ENCODE results near the gene SLC38A10. TPM values are rescaled to one million over a fixed set of nuclear protein-coding genes. Genes with fewer than 3 reads are reported as not detected.

Gene SLC38A10
- polyA plus RNA-seq, 1 of the 3 experiments (the other 2 are of a cell fraction), result 82.2 TPM

- Histone ChIP-seq H3K27ac (ENCODE audit: low read depth in 2 of 2, low read length in 1 of 2) (no peak overlapping the region), H3K9me3 (no peaks in the 10 kb centered on the region), H3K36me3 (replicated peaks in 1 of 2; ENCODE audit: control insufficient read depth in 1 of 2, insufficient read depth in 2 of 2, low read length in 1 of 2) (peaks cover 0 to 28% of the 10 kb centered on the region in 2 experiments), H3F3A (replicated peaks; ENCODE audit: insufficient read depth) (no peaks in the 10 kb centered on the region), H4K20me1 (ENCODE audit: insufficient read depth) (peaks cover 1% of the 10 kb centered on the region), H3K27me3 (ENCODE audit: insufficient read depth) (no peaks in the 10 kb centered on the region), H3K9ac (no peak overlapping the region), H2AFZ (ENCODE audit: low read depth) (no peak overlapping the region), H3K79me2 (ENCODE audit: insufficient read depth) (peaks cover 52% of the 10 kb centered on the region), H3K4me1 (ENCODE audit: control insufficient read depth in 1 of 2, insufficient read depth in 2 of 2, low read depth in 1 of 2, low read length in 1 of 2) (peaks cover 0 to 35% of the 10 kb centered on the region in 2 experiments; a peak in 2 of 4 replicates), H3K4me2 (no peak overlapping the region), H3K4me3 (ENCODE audit: low read depth in 2 of 2, low read length in 1 of 2) (no peak overlapping the region), H3K9me2 (no peaks in the 10 kb centered on the region)
- DNase-seq, result no peak
- 76% methylated on average over 14 of the region's 21 CpGs for WGBS (ENCODE audit: low lambda C conversion rate)
- ChIA-PET POLR2A (no interaction called here), CTCF (interaction anchor here (0.8 to 12.8 kb wide), 2 partner anchors 94 to 135 kb away, joined by 3 to 133 read pairs; no protein-coding TSS in a partner anchor)
- TF ChIP-seq TEAD4 (IDR thresholded peaks at IDR 0.05; ENCODE audit: borderline replicate concordance, insufficient read depth) (no peak), NRF1 (IDR thresholded peaks at IDR 0.05; ENCODE audit: low read depth, low read length) (no peak), CTCF (IDR thresholded peaks at IDR 0.05) (no peak), RAD21 (IDR thresholded peaks at IDR 0.05; ENCODE audit: low read length) (no peak), GATA2 (CRISPR knock-in tag; IDR thresholded peaks at IDR 0.05) (no peak), FOXJ3 (CRISPR knock-in tag; IDR thresholded peaks at IDR 0.05) (no peak), MXI1 (IDR thresholded peaks at IDR 0.05; ENCODE audit: low read depth, low read length) (no peak), EZH2phosphoT487 (IDR thresholded peaks at IDR 0.05; ENCODE audit: borderline replicate concordance, low read depth) (no peak), NFIC (IDR thresholded peaks at IDR 0.05; ENCODE audit: borderline replicate concordance) (no peak), FOSL2 (IDR thresholded peaks at IDR 0.05; ENCODE audit: borderline replicate concordance, low read depth) (no peak), EP300 (IDR thresholded peaks at IDR 0.05; ENCODE audit: borderline replicate concordance in 1 of 2, low read depth in 1 of 2, low read length in 1 of 2) (no peak), RXRA (IDR thresholded peaks at IDR 0.05; ENCODE audit: borderline replicate concordance, low read depth) (no peak), GABPA (IDR thresholded peaks at IDR 0.05; ENCODE audit: low read depth) (no peak), USF1 (IDR thresholded peaks at IDR 0.05; ENCODE audit: borderline replicate concordance, low read depth) (no peak), JUND (IDR thresholded peaks at IDR 0.05) (no peak)
- TF ChIP-seq, protein P1, sequence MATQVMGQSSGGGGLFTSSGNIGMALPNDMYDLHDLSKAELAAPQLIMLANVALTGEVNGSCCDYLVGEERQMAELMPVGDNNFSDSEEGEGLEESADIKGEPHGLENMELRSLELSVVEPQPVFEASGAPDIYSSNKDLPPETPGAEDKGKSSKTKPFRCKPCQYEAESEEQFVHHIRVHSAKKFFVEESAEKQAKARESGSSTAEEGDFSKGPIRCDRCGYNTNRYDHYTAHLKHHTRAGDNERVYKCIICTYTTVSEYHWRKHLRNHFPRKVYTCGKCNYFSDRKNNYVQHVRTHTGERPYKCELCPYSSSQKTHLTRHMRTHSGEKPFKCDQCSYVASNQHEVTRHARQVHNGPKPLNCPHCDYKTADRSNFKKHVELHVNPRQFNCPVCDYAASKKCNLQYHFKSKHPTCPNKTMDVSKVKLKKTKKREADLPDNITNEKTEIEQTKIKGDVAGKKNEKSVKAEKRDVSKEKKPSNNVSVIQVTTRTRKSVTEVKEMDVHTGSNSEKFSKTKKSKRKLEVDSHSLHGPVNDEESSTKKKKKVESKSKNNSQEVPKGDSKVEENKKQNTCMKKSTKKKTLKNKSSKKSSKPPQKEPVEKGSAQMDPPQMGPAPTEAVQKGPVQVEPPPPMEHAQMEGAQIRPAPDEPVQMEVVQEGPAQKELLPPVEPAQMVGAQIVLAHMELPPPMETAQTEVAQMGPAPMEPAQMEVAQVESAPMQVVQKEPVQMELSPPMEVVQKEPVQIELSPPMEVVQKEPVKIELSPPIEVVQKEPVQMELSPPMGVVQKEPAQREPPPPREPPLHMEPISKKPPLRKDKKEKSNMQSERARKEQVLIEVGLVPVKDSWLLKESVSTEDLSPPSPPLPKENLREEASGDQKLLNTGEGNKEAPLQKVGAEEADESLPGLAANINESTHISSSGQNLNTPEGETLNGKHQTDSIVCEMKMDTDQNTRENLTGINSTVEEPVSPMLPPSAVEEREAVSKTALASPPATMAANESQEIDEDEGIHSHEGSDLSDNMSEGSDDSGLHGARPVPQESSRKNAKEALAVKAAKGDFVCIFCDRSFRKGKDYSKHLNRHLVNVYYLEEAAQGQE (IDR thresholded peaks at IDR 0.05; ENCODE audit: low read depth, low read length), result no peak
These were observed 58.3 kb downstream of the SLC38A10 start for GRCh38 chr17:81236784-81237183.

Measured in SK-N-SH (cell line).